Caco-2 (cell line): Measurements from ENCODE around the gene TREH. TPM values are rescaled to one million over a fixed set of nuclear protein-coding genes. Genes with fewer than 3 reads are reported as not detected.

Experiments
- BruUV-seq: library from RNA; stranded (reverse); fragments of 400-500 nt; replicated peaks from 2 replicates; lab custom pipeline; 2021; lab: Mats Ljungman, UMichigan
- CTCF ChIA-PET: fragments of 300-600 bp; sonication (Branson Sonifier 250); formaldehyde crosslinking; loops from one replicate; lab custom pipeline; 2022; ENCODE audit warnings: antibody characterized with exemption; lab: Charles Lee
- POLR2A ChIA-PET: fragments of 300-600 bp; sonication (Branson Sonifier 250); formaldehyde crosslinking; loops from one replicate; lab custom pipeline; 2022; ENCODE audit warnings: antibody characterized with exemption; lab: Charles Lee
- DNase-seq, 2 experiments: peaks; one replicate each; pipeline versions ENCODE4 v3.0.0 to v3.0.0-alpha.2; 2020 to 2022
- H3K27me3 ChIP-seq: replicated peaks from 2 replicates; pipeline ENCODE4 v1.6.0; 2011; ENCODE audit warnings: low read length; ENCODE audit not compliant: control insufficient read depth, insufficient read depth
- H3K36me3 ChIP-seq: 2 replicates; pipeline ENCODE4 v1.5.1; 2011; ENCODE audit warnings: low read length; ENCODE audit not compliant: control insufficient read depth, insufficient read depth
- H3K4me1 ChIP-seq: fragments of 250-450 bp; sonication (Bioruptor Pico); 2 replicates; pipeline ENCODE4 v1.5.1; 2020; ENCODE audit warnings: mild to moderate bottlenecking
- H3K4me3 ChIP-seq: 2 replicates; pipeline ENCODE4 v1.5.1; 2011; ENCODE audit warnings: low read depth, mild to moderate bottlenecking, control low read depth, low read length
- H3K9me3 ChIP-seq: fragments of 250-450 bp; sonication (Bioruptor Pico); 2 replicates; pipeline ENCODE4 v1.5.1; 2020; ENCODE audit warnings: mild to moderate bottlenecking, moderate library complexity
- H3K27ac Mint-ChIP-seq: one replicate; pipeline ENCODE4 v1.8.0; 2022; ENCODE audit warnings: mixed read lengths; ENCODE audit not compliant: unreplicated experiment
- H3K27me3 Mint-ChIP-seq: one replicate; pipeline ENCODE4 v1.8.0; 2022; ENCODE audit warnings: mixed read lengths; ENCODE audit not compliant: insufficient read depth, unreplicated experiment
- H3K36me3 Mint-ChIP-seq: one replicate; pipeline ENCODE4 v1.8.0; 2022; ENCODE audit warnings: mild to moderate bottlenecking, mixed read lengths; ENCODE audit not compliant: insufficient read depth, unreplicated experiment
- H3K4me1 Mint-ChIP-seq: one replicate; pipeline ENCODE4 v1.8.0; 2022; ENCODE audit warnings: low read depth, mixed read lengths; ENCODE audit not compliant: unreplicated experiment
- H3K4me3 Mint-ChIP-seq: one replicate; pipeline ENCODE4 v1.8.0; 2022; ENCODE audit warnings: mild to moderate bottlenecking, moderate library complexity, mixed read lengths; ENCODE audit not compliant: unreplicated experiment
- H3K9me3 Mint-ChIP-seq: one replicate; pipeline ENCODE4 v1.8.0; 2022; ENCODE audit warnings: mixed read lengths; ENCODE audit not compliant: unreplicated experiment
- intact Hi-C: fragments of 100-400 bp; cut with micrococcal nuclease; formaldehyde crosslinking; loops from one replicate; pipeline ENCODE4 v1.10.0; 2022; ENCODE audit not compliant: unreplicated experiment
- total RNA-seq: library from RNA; stranded (reverse); gene quantifications from 2 replicates; pipeline ENCODE4 v1.2.3, GENCODE V29; 2022
- TF ChIP-seq, protein P1 (sequence below), 2 experiments: fragments of 200-600 bp in 1 of 2; IDR thresholded peaks; 1 replicate in 1 of 2; 2 replicates in 1 of 2; pipeline versions ENCODE4 v1.5.1 to v1.8.0; 2011 to 2022; ENCODE audit warnings: antibody characterized with exemption in 1 of 2, control low read depth in 1 of 2, inconsistent platforms in 1 of 2, low read depth in 1 of 2, low read length in 1 of 2, mild to moderate bottlenecking in 1 of 2, moderate library complexity in 1 of 2; ENCODE audit not compliant: insufficient read depth in 1 of 2, severe bottlenecking in 1 of 2, unreplicated experiment in 1 of 2

The TREH gene
- total RNA-seq, 1 experiment from 2014 or later: not detected

DNA sequence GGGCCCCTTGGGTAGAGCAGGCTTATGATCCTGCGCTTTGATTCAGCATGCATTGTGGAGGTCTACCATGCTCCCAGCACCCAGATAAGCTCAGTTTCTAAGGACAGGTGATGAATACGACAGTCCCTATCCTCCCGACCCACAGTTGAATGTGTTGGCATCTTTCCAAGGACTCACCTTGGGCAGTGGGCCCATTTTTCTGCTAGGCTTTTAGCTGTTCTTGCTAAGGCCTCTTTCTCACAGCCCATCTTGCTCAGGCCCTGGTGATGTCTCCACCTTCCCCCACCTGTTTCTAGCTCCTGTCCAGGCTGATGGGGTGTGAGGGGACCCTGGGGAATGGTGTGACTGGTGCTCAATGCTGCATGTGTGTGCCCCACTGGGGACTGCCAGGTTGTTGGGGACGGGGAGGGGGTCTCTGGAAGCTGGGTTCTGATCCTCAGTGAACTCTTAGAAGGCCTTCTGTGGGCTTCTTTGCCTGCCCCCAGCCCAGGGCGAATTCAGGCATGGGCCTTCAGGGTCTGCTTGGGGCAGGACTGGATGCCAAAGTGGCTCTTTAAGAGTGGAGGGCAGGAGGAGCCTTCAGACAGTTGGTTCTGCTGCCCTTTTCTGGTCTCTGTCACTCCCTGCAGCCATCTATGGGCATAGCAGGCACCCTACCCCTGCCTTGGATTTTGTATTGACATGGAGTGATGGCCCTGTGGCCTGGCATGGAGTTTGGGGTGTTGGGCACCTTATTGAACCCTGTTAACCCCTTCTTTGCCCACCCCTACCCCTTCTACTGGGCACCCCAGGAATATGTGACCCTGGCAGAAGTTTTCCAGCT, 38.9 kb downstream of the TREH start:
- DNase-seq: peak in 1 of 2 experiments; percentile 47
- Histone ChIP-seq H3K4me1 (no peaks in the 10 kb centered on the region), H3K27me3 (no peaks in the 10 kb centered on the region), H3K4me3 (no peak overlapping the region), H3K9me3 (no peaks in the 10 kb centered on the region), H3K36me3 (peaks cover 9% of the 10 kb centered on the region)
- no peak overlapping the region for H3K27ac Mint-ChIP-seq
- ChIA-PET CTCF (interaction anchor here (0.6 to 1.0 kb wide), 3 partner anchors 20 to 200 kb away, joined by 3 to 7 read pairs (median 3); no protein-coding TSS in a partner anchor), POLR2A (interaction anchor here (0.6 kb wide), 1 partner anchor 12 kb away, joined by 3 read pairs; no protein-coding TSS in a partner anchor)
- H3K4me1 Mint-ChIP-seq: no peaks in the 10 kb centered on the region
- H3K27me3 Mint-ChIP-seq: no peaks in the 10 kb centered on the region
- intact Hi-C loops: loop anchor here (1.0 kb wide), 2 partner anchors 33 to 45 kb away; partner anchors contain the start of gene PHLDB1
- H3K4me3 Mint-ChIP-seq: no peak overlapping the region
- no TSS peak for BruUV-seq
- TF ChIP-seq, protein P1, sequence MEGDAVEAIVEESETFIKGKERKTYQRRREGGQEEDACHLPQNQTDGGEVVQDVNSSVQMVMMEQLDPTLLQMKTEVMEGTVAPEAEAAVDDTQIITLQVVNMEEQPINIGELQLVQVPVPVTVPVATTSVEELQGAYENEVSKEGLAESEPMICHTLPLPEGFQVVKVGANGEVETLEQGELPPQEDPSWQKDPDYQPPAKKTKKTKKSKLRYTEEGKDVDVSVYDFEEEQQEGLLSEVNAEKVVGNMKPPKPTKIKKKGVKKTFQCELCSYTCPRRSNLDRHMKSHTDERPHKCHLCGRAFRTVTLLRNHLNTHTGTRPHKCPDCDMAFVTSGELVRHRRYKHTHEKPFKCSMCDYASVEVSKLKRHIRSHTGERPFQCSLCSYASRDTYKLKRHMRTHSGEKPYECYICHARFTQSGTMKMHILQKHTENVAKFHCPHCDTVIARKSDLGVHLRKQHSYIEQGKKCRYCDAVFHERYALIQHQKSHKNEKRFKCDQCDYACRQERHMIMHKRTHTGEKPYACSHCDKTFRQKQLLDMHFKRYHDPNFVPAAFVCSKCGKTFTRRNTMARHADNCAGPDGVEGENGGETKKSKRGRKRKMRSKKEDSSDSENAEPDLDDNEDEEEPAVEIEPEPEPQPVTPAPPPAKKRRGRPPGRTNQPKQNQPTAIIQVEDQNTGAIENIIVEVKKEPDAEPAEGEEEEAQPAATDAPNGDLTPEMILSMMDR (IDR thresholded peaks at IDR 0.05; ENCODE audit: insufficient read depth in 1 of 2, low read depth in 1 of 2, low read length in 1 of 2, severe bottlenecking in 1 of 2, unreplicated experiment in 1 of 2): peak; percentile 29 to 62
- peaks cover 18% of the 10 kb centered on the region for H3K36me3 Mint-ChIP-seq
- no peaks in the 10 kb centered on the region for H3K9me3 Mint-ChIP-seq

DNA sequence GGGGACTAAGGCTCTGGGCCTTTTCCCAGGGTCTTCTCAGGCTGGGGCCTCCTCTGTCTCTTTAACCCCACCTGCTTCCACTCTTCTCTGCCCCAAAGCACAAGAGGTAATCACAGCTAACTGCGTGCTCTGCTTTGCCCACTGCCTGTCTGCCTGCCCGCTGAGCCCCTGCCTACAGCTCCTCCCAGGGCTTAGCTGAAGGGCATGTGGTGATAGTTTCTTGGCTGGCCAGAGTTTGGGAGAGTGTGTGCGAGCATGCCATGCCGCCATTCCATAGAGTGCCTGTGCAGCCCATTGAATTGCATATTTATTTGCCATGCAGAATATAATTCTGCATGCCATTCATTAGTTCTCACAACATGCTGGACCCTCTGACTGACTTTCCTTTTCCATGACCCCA, 39.6 kb downstream of the TREH start:
- intact Hi-C loops: loop anchor here (1.0 kb wide), 2 partner anchors 33 to 45 kb away; partner anchors contain the start of gene PHLDB1
- H3K4me3 ChIP-seq: no peak overlapping the region
- H3K27ac Mint-ChIP-seq: no peak overlapping the region
- no peaks in the 10 kb centered on the region for H3K9me3 ChIP-seq
- H3K4me1 ChIP-seq: no peaks in the 10 kb centered on the region
- BruUV-seq: no TSS peak
- H3K27me3 ChIP-seq: no peaks in the 10 kb centered on the region
- ChIA-PET POLR2A (interaction anchor here (0.6 kb wide), 1 partner anchor 11 kb away, joined by 3 read pairs; no protein-coding TSS in a partner anchor), CTCF (interaction anchor here (0.8 to 1.0 kb wide), 2 partner anchors 19 to 47 kb away, joined by 3 to 7 read pairs; no protein-coding TSS in a partner anchor)
- peaks cover 12% of the 10 kb centered on the region for H3K36me3 Mint-ChIP-seq
- H3K4me3 Mint-ChIP-seq: no peak overlapping the region
- TF ChIP-seq, protein P1 (IDR thresholded peaks at IDR 0.05; ENCODE audit: insufficient read depth in 1 of 2, low read depth in 1 of 2, low read length in 1 of 2, severe bottlenecking in 1 of 2, unreplicated experiment in 1 of 2): no peak
- H3K27me3 Mint-ChIP-seq: no peaks in the 10 kb centered on the region
- H3K4me1 Mint-ChIP-seq: no peaks in the 10 kb centered on the region
- H3K36me3 ChIP-seq: peaks cover 7% of the 10 kb centered on the region; the same call in 1 of the 2 replicates
- no peak for DNase-seq
- no peaks in the 10 kb centered on the region for H3K9me3 Mint-ChIP-seq

DNA sequence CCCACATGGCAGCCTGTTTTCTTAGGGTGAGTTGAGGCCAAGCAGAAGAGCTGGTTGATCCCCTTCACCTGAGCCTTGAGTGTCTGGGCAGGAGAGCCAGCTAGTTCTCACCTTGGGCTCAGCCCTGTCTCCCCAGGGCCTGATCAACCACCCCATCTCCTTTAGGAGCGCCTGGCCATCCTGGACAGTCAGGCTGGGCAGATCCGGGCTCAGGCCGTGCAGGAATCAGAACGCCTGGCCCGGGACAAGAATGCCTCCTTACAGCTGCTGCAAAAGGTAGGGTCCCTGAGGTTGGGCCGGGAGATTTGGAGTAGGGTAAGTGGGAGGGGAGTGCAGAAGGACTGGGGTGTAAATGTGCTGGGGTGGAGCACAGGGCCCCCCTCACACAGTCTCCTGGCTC, 40.7 kb downstream of the TREH start:
- TF ChIP-seq, protein P1 (IDR thresholded peaks at IDR 0.05; ENCODE audit: insufficient read depth in 1 of 2, low read depth in 1 of 2, low read length in 1 of 2, severe bottlenecking in 1 of 2, unreplicated experiment in 1 of 2): no peak
- no peaks in the 10 kb centered on the region for H3K27me3 ChIP-seq
- POLR2A ChIA-PET: no interaction called here
- H3K27ac Mint-ChIP-seq: no peak overlapping the region
- H3K4me3 ChIP-seq: no peak overlapping the region
- H3K9me3 ChIP-seq: no peaks in the 10 kb centered on the region
- H3K4me1 Mint-ChIP-seq: peaks cover 6% of the 10 kb centered on the region
- intact Hi-C loops: no loop called here
- BruUV-seq: no TSS peak
- no peaks in the 10 kb centered on the region for H3K27me3 Mint-ChIP-seq
- DNase-seq: no peak
- H3K36me3 Mint-ChIP-seq: peaks cover 4% of the 10 kb centered on the region
- no peak overlapping the region for H3K4me3 Mint-ChIP-seq
- CTCF ChIA-PET: interaction anchor here (0.6 kb wide), 1 partner anchor 204 kb away, joined by 3 read pairs; no protein-coding TSS in a partner anchor
- 0 out of 2 replicates have a peak, but pooled peaks cover 2% of the 10 kb centered on the region for H3K36me3 ChIP-seq
- 0 out of 2 replicates have a peak, but pooled peaks cover 3% of the 10 kb centered on the region for H3K4me1 ChIP-seq
- H3K9me3 Mint-ChIP-seq: no peaks in the 10 kb centered on the region
